ENCODE results near the gene SEMA4B.
A peak's percentile ranks its signal among the peaks of the same experiment; 100 is the strongest.

The SEMA4B gene, protein sequence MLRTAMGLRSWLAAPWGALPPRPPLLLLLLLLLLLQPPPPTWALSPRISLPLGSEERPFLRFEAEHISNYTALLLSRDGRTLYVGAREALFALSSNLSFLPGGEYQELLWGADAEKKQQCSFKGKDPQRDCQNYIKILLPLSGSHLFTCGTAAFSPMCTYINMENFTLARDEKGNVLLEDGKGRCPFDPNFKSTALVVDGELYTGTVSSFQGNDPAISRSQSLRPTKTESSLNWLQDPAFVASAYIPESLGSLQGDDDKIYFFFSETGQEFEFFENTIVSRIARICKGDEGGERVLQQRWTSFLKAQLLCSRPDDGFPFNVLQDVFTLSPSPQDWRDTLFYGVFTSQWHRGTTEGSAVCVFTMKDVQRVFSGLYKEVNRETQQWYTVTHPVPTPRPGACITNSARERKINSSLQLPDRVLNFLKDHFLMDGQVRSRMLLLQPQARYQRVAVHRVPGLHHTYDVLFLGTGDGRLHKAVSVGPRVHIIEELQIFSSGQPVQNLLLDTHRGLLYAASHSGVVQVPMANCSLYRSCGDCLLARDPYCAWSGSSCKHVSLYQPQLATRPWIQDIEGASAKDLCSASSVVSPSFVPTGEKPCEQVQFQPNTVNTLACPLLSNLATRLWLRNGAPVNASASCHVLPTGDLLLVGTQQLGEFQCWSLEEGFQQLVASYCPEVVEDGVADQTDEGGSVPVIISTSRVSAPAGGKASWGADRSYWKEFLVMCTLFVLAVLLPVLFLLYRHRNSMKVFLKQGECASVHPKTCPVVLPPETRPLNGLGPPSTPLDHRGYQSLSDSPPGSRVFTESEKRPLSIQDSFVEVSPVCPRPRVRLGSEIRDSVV

DNA sequence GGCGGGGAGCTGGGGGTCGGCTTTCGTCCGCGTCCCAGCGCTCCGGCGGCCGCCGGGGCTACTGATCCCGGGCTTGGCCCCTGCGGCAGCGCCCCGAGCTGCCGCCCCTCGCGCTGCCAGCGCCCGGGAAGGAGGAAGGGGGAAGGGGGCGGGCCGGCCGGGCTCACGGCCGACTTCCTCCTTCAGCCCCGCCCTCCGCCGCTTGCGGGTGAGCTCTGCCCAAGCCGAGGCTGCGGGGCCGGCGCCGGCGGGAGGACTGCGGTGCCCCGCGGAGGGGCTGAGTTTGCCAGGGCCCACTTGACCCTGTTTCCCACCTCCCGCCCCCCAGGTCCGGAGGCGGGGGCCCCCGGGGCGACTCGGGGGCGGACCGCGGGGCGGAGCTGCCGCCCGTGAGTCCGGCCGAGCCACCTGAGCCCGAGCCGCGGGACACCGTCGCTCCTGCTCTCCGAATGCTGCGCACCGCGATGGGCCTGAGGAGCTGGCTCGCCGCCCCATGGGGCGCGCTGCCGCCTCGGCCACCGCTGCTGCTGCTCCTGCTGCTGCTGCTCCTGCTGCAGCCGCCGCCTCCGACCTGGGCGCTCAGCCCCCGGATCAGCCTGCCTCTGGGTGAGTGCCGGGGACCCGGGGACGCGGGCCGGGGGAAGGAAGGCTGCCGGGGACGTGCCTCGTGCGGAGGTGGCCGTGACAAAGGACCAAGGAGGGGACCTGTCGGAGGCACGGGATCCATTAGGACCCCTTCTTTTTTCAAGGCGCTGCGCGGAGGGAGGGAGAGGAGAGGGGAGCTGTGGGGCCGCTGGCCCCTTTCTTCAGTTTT is at the start of gene SEMA4B:
Gene SEMA4B (plus strand): TSS at position 201 of the 814 bp plus-strand sequence. CDS start 249 bp downstream, at position 450.
- H3K27me3 ChIP-seq (ENCODE audit: control insufficient read depth in 2 of 2, insufficient read depth in 2 of 2, low read length in 2 of 2) = no peaks in the 10 kb centered on the region
- H3K27ac ChIP-seq (ENCODE audit: low read depth in 2 of 2, low read length in 2 of 2) = peak within 1 kb of the TSS; percentile 81 to 83
- peak within 1 kb of the TSS; percentile 72 to 89 for H3K9ac ChIP-seq (ENCODE audit: low read depth in 1 of 2, low read length in 2 of 2)
- peak within 1 kb of the TSS; percentile 75 to 78 for H3K4me3 ChIP-seq (ENCODE audit: low read length in 2 of 2)
- peaks cover 6 to 17% of the 10 kb centered on the region in 2 donors for H3K36me3 ChIP-seq (ENCODE audit: control insufficient read depth in 2 of 2, insufficient read depth in 2 of 2, low read length in 2 of 2)
- H3K9me3 ChIP-seq (ENCODE audit: control insufficient read depth in 2 of 2, low read length in 2 of 2) = no peaks in the 10 kb centered on the region
- H3K4me1 ChIP-seq (ENCODE audit: control insufficient read depth in 2 of 2, insufficient read depth in 2 of 2, low read length in 2 of 2) = peaks cover 16 to 25% of the 10 kb centered on the region in 2 donors

DNA sequence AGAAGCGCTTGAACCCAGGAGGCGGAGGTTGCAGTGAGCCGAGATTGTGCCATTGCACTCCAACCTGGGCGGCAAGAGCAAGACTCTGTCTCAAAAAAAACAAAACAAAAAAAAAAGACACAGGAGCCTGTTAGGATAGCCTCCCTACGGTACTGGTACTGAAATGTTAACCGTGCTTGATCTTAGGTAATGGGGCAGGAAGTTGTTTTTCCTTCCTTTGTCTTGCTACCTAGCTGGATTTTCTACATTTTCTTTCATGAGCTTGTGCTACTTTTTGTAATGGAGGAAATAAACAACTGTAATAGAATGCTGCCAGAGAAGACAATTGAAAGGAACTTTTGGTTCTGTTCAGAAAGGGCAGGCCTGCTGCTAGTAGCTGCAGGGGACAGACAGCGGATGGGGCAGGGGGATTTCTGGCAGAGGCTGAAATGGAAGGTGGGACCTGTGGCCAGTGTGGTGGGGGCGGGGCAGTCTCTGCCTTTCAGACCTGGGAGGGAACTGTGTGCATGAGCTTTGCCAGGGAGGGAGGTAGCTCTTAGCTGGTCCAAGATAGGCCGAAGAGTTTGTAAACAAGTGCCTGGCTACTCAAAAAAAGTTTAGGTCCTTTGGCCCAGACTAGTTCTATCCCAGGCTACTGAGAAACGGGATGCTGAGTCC is 49.0 kb upstream of the SEMA4B start:
- Histone ChIP-seq H3K36me3 (ENCODE audit: control insufficient read depth in 2 of 2, insufficient read depth in 2 of 2, low read length in 2 of 2) (no peaks in the 10 kb centered on the region), H3K27me3 (ENCODE audit: control insufficient read depth in 2 of 2, insufficient read depth in 2 of 2, low read length in 2 of 2) (no peaks in the 10 kb centered on the region), H3K27ac (ENCODE audit: low read depth in 2 of 2, low read length in 2 of 2) (no peak overlapping the region), H3K9me3 (ENCODE audit: control insufficient read depth in 2 of 2, low read length in 2 of 2) (no peaks in the 10 kb centered on the region), H3K9ac (ENCODE audit: low read depth in 1 of 2, low read length in 2 of 2) (no peak overlapping the region), H3K4me3 (ENCODE audit: low read length in 2 of 2) (no peak overlapping the region), H3K4me1 (ENCODE audit: control insufficient read depth in 2 of 2, insufficient read depth in 2 of 2, low read length in 2 of 2) (peaks cover 10 to 13% of the 10 kb centered on the region in 2 donors)

DNA sequence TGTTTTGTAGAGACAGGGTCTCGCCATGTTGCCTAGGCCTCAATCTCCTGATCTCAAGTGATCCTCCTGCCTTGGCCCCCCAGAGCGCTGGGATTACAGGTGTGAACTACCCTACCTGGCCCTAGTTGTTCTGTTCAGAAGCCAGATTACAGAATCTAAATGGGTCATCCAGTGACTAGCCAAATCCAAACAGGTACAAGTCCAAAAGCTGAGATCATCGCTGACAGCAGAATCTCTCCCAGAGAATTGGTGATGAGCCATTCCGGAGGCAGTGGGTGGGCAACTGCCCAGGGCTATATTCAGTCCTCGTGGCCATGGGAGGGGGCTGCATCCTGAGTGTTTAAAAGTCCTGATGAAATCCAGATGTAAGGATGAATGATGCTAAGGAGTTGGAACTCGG is 47.5 kb upstream of the SEMA4B start:
- Histone ChIP-seq H3K4me3 (ENCODE audit: low read length in 2 of 2) (no peak overlapping the region), H3K27me3 (ENCODE audit: control insufficient read depth in 2 of 2, insufficient read depth in 2 of 2, low read length in 2 of 2) (no peaks in the 10 kb centered on the region), H3K4me1 (ENCODE audit: control insufficient read depth in 2 of 2, insufficient read depth in 2 of 2, low read length in 2 of 2) (peaks cover 19 to 21% of the 10 kb centered on the region in 2 donors), H3K36me3 (ENCODE audit: control insufficient read depth in 2 of 2, insufficient read depth in 2 of 2, low read length in 2 of 2) (no peaks in the 10 kb centered on the region), H3K27ac (ENCODE audit: low read depth in 2 of 2, low read length in 2 of 2) (no peak overlapping the region), H3K9me3 (ENCODE audit: control insufficient read depth in 2 of 2, low read length in 2 of 2) (no peaks in the 10 kb centered on the region), H3K9ac (ENCODE audit: low read depth in 1 of 2, low read length in 2 of 2) (no peak overlapping the region)

DNA sequence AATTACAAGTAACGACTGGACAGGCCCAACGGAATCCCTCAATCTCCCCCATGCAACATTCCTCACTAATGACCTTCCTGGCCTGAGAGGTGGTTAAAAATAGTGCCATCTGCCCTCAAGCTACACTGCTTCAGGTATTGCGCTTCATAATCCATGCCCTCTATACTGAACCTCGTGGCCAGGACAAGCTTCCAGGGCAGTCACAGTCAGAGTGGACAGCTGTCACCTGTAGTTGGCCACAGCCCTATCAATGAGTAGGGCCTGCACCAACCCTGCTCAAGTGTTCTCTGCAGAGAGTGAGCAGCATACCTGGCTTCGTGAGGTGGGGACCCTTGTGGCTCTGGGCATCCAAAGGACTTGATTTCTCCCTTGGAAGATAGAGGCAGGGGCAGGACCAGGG is 46.9 kb upstream of the SEMA4B start:
- Histone ChIP-seq H3K27me3 (ENCODE audit: control insufficient read depth in 2 of 2, insufficient read depth in 2 of 2, low read length in 2 of 2) (no peaks in the 10 kb centered on the region), H3K9me3 (ENCODE audit: control insufficient read depth in 2 of 2, low read length in 2 of 2) (no peaks in the 10 kb centered on the region), H3K4me3 (ENCODE audit: low read length in 2 of 2) (no peak overlapping the region), H3K27ac (ENCODE audit: low read depth in 2 of 2, low read length in 2 of 2) (no peak overlapping the region), H3K4me1 (ENCODE audit: control insufficient read depth in 2 of 2, insufficient read depth in 2 of 2, low read length in 2 of 2) (peaks cover 21 to 27% of the 10 kb centered on the region in 2 donors), H3K36me3 (ENCODE audit: control insufficient read depth in 2 of 2, insufficient read depth in 2 of 2, low read length in 2 of 2) (no peaks in the 10 kb centered on the region), H3K9ac (ENCODE audit: low read depth in 1 of 2, low read length in 2 of 2) (no peak overlapping the region)

DNA sequence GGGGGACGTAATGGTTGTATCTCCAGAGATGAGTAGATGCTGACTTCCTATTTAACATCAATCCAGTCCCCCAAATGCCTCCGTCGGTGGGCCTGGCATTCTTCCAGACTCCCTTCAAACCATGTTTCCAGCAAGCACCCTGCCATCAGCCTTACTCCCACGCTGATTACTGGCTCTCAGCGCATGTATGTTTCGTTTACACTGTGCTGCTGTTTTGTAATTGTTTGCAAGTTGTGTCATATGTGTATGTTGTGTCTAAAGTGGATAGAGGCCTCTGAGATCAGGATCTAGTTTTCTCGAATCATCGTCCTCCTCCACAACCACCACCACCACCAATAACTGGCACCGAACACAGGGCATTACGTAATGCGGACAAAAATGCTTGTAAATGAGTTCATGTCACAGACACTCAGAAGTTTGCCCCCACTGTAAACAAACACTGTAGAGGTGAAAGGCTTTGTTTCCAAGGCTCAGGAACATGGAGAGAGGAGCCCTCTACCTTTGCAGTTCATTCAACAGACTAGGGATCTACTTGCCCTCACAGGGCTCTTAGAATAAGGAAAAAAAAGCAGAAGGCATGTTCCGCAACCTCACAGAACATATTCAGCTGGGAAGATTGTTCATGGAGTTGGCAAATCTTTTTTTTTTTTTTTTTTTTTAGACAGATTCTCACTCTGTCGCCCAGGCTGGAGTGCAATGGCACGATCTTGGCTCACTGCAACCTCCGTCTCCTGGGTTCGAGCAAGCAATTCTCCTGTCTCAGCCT is 46.1 kb upstream of the SEMA4B start:
- peak overlapping the region in 1 of 2 donors; percentile 41 for H3K9ac ChIP-seq (ENCODE audit: low read depth in 1 of 2, low read length in 2 of 2)
- peaks cover 25 to 29% of the 10 kb centered on the region in 2 donors for H3K4me1 ChIP-seq (ENCODE audit: control insufficient read depth in 2 of 2, insufficient read depth in 2 of 2, low read length in 2 of 2)
- H3K27ac ChIP-seq (ENCODE audit: low read depth in 2 of 2, low read length in 2 of 2) = no peak overlapping the region

DNA sequence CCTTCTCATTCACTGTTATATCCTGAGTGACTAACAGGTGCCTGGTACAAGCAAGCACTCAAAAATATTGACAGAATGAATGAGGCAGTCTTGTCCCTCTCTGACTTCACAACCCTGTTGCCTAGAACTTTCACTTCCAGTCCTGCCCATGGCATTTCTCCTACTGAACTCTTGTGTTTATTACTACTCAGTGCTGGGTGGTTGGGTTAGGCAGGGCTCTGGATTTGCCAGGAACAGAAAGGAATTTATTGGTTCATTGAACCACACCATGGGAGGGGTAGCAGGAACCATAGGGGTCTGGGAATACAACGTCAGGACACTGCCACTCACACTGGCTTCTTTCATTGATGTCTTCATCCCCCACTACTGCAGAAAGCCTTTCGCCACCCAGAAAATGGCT is 41.9 kb upstream of the SEMA4B start:
- H3K27ac ChIP-seq (ENCODE audit: low read depth in 2 of 2, low read length in 2 of 2) = peak overlapping the region; percentile 90 to 93
- H3K9me3 ChIP-seq (ENCODE audit: control insufficient read depth in 2 of 2, low read length in 2 of 2) = no peaks in the 10 kb centered on the region
- H3K9ac ChIP-seq (ENCODE audit: low read depth in 1 of 2, low read length in 2 of 2) = peak overlapping the region; percentile 24 to 60
- H3K4me3 ChIP-seq (ENCODE audit: low read length in 2 of 2) = no peak overlapping the region
- no peaks in the 10 kb centered on the region for H3K36me3 ChIP-seq (ENCODE audit: control insufficient read depth in 2 of 2, insufficient read depth in 2 of 2, low read length in 2 of 2)
- peaks cover 45 to 59% of the 10 kb centered on the region in 2 donors for H3K4me1 ChIP-seq (ENCODE audit: control insufficient read depth in 2 of 2, insufficient read depth in 2 of 2, low read length in 2 of 2)
- no peaks in the 10 kb centered on the region for H3K27me3 ChIP-seq (ENCODE audit: control insufficient read depth in 2 of 2, insufficient read depth in 2 of 2, low read length in 2 of 2)

More for the DNA sequence above, 46.1 kb upstream of the SEMA4B start:
- Histone ChIP-seq H3K4me3 (ENCODE audit: low read length in 2 of 2) (no peak overlapping the region), H3K36me3 (ENCODE audit: control insufficient read depth in 2 of 2, insufficient read depth in 2 of 2, low read length in 2 of 2) (no peaks in the 10 kb centered on the region), H3K9me3 (ENCODE audit: control insufficient read depth in 2 of 2, low read length in 2 of 2) (no peaks in the 10 kb centered on the region), H3K27me3 (ENCODE audit: control insufficient read depth in 2 of 2, insufficient read depth in 2 of 2, low read length in 2 of 2) (no peaks in the 10 kb centered on the region)

DNA sequence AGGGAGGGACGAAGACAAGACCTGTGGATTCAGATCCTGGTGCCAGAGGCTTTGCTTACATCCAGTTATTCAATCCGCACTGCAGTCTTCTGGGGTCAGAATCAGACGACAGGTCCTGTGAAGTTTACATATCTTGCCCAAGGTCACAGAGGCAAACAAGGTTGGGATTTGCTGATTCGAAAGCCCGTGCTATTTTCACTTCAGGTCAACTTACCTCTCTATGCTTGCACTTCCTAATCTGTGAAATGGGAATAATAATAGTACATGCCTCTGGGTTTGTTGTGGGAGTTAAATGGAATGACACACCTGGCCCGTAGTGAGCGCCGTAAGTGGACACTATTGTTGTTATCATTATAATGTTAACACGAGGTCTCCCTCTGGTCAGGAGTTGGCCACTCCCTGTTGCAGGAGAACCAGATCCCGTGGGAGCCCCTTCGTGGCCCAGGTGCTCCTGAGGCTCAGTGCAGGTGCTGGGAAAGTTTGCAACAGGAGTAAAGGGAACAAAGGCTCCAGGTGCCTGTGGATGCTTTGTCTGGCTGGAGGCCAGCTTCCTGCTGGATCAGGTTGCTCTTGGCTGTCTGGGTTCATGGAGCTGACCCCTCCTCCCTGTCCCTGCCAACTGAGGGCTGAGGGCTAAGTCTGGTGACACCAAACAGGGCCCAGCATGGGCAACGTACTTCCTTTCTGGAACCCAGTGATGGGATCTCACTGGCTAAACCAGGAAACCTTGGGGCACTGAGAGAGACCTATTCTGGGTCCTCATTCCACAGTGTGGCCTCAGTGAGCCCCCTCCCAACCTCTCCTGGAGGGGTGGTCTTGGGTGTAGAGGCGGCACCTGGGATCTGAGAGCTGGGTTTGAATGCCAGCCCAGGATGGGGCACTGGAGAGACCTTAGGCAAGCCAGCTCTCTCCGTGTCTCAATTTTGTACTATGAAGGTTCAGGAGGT is 40.1 kb upstream of the SEMA4B start:
- Histone ChIP-seq H3K27me3 (ENCODE audit: control insufficient read depth in 2 of 2, insufficient read depth in 2 of 2, low read length in 2 of 2) (no peaks in the 10 kb centered on the region), H3K4me3 (ENCODE audit: low read length in 2 of 2) (peak overlapping the region; percentile 17 to 37), H3K9ac (ENCODE audit: low read depth in 1 of 2, low read length in 2 of 2) (peak overlapping the region; percentile 52 to 60), H3K4me1 (ENCODE audit: control insufficient read depth in 2 of 2, insufficient read depth in 2 of 2, low read length in 2 of 2) (peaks cover 45 to 63% of the 10 kb centered on the region in 2 donors), H3K36me3 (ENCODE audit: control insufficient read depth in 2 of 2, insufficient read depth in 2 of 2, low read length in 2 of 2) (no peaks in the 10 kb centered on the region), H3K27ac (ENCODE audit: low read depth in 2 of 2, low read length in 2 of 2) (peak overlapping the region; percentile 90 to 93), H3K9me3 (ENCODE audit: control insufficient read depth in 2 of 2, low read length in 2 of 2) (no peaks in the 10 kb centered on the region)

DNA sequence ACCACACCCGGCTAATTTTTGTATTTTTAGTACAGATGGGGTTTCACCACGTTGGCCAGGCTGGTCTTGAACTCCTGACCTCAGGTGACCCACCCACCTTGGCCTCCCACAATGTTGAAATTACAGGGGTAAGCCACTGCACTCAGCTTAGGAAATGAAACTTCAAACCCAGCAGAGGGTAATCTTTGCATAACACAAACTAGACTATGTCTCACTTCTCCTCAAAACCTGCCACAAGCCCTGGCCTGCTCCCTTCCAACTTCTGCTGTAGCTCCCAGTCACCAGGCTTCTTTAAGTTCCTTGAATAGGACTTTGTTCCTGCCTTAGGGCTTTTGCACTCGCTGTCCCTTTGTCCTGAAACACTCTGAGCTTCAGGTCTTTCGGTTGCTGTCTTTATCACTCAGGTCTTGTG is 39.2 kb upstream of the SEMA4B start:
- H3K27me3 ChIP-seq (ENCODE audit: control insufficient read depth in 2 of 2, insufficient read depth in 2 of 2, low read length in 2 of 2) = no peaks in the 10 kb centered on the region
- no peaks in the 10 kb centered on the region for H3K36me3 ChIP-seq (ENCODE audit: control insufficient read depth in 2 of 2, insufficient read depth in 2 of 2, low read length in 2 of 2)
- H3K27ac ChIP-seq (ENCODE audit: low read depth in 2 of 2, low read length in 2 of 2) = peak overlapping the region; percentile 90 to 93
- H3K4me3 ChIP-seq (ENCODE audit: low read length in 2 of 2) = no peak overlapping the region
- no peaks in the 10 kb centered on the region for H3K9me3 ChIP-seq (ENCODE audit: control insufficient read depth in 2 of 2, low read length in 2 of 2)
- H3K9ac ChIP-seq (ENCODE audit: low read depth in 1 of 2, low read length in 2 of 2) = peak overlapping the region in 1 of 2 donors; percentile 37
- peaks cover 51 to 69% of the 10 kb centered on the region in 2 donors for H3K4me1 ChIP-seq (ENCODE audit: control insufficient read depth in 2 of 2, insufficient read depth in 2 of 2, low read length in 2 of 2)
